PC-9 (cell line): ENCODE measurements around the gene MYH1.

Experiments used
- CTCF ChIP-seq: fragments of 200-600 bp; sonication (generic); conservative IDR thresholded peaks from 2 replicates; pipeline ENCODE4 v1.6.1; 2017; ENCODE audit warnings: mixed run types, antibody characterized with exemption, mild to moderate bottlenecking, moderate library complexity
- EZH2 ChIP-seq: fragments of 200-600 bp; sonication (generic); IDR thresholded peaks from 2 replicates; pipeline ENCODE4 v1.8.0; 2017; ENCODE audit warnings: antibody characterized with exemption, low read depth

GRCh38 chr17:10460062-10460461 is 58.3 kb downstream of the MYH1 start:
- TF ChIP-seq EZH2, result no peak
- TF ChIP-seq CTCF, result no peak
